Panc1 (cell line): ENCODE data around the gene HIPK2. TPM values are rescaled to one million over a fixed set of nuclear protein-coding genes. Genes with fewer than 3 reads are reported as not detected.

ENCODE experiments used
- ATAC-seq: fragments of 200-7000 bp; cut with Tn5 transposase; 2 replicates; pipeline ENCODE4 v1.9.1; 2020; ENCODE audit warnings: mild to moderate bottlenecking, moderate library complexity
- BruUV-seq: library from RNA; stranded (reverse); fragments of 400-500 nt; replicated peaks from 2 replicates; lab custom pipeline; 2021; lab: Mats Ljungman, UMichigan
- CTCF ChIA-PET: fragments of 300-600 bp; sonication (Branson Sonifier 250); formaldehyde crosslinking; loops from one replicate; lab custom pipeline; 2022; ENCODE audit warnings: antibody characterized with exemption; lab: Charles Lee
- POLR2A ChIA-PET: fragments of 300-600 bp; sonication (Branson Sonifier 250); formaldehyde crosslinking; loops from one replicate; lab custom pipeline; 2022; ENCODE audit warnings: antibody characterized with exemption; lab: Charles Lee
- DNase-seq: peaks from one replicate; pipeline ENCODE4 v3.0.0-alpha.2; 2010; ENCODE audit warnings: low read depth, low spot score
- H3K27ac ChIP-seq: 2 replicates; pipeline ENCODE4 v1.5.1; 2011; ENCODE audit warnings: mild to moderate bottlenecking, low read length, inconsistent platforms
- H3K27me3 ChIP-seq: fragments of 200-500 bp; sonication (Bioruptor generic); 2 replicates; pipeline ENCODE4 v1.6.0; 2014; ENCODE audit warnings: low read length, inconsistent platforms; ENCODE audit not compliant: control insufficient read depth, insufficient read depth
- H3K36me3 ChIP-seq: fragments of 200-500 bp; sonication (Bioruptor generic); 2 replicates; pipeline ENCODE4 v1.5.1; 2014; ENCODE audit warnings: inconsistent platforms, mild to moderate bottlenecking, low read length, moderate library complexity; ENCODE audit not compliant: control insufficient read depth, insufficient read depth
- H3K4me1 ChIP-seq: 2 replicates; pipeline ENCODE4 v1.5.1; 2011; ENCODE audit warnings: inconsistent platforms, mild to moderate bottlenecking, low read length, moderate library complexity; ENCODE audit not compliant: control insufficient read depth, insufficient read depth
- H3K4me3 ChIP-seq, 2 experiments: 2 replicates each; pipeline ENCODE4 v1.5.1; 2011 to 2012; ENCODE audit warnings: low read depth in 2 of 2, low read length in 2 of 2, mild to moderate bottlenecking in 2 of 2, inconsistent platforms in 1 of 2, moderate library complexity in 1 of 2
- H3K9me3 ChIP-seq: fragments of 200-500 bp; sonication (Bioruptor generic); 2 replicates; pipeline ENCODE4 v1.5.1; 2014; ENCODE audit warnings: low read depth, mild to moderate bottlenecking, inconsistent platforms, low read length, moderate library complexity; ENCODE audit not compliant: control insufficient read depth, insufficient read depth
- POLR2AphosphoS5 ChIP-seq: IDR thresholded peaks from 2 replicates; pipeline ENCODE4 v1.6.1; 2012; ENCODE audit warnings: mild to moderate bottlenecking, low read depth, low read length, moderate library complexity
- SIN3A ChIP-seq: IDR thresholded peaks from 2 replicates; pipeline ENCODE4 v1.6.1; 2012; ENCODE audit warnings: low read depth, mild to moderate bottlenecking, low read length, moderate library complexity, borderline replicate concordance; ENCODE audit not compliant: insufficient read depth
- TCF7L2 ChIP-seq: IDR thresholded peaks from 2 replicates; pipeline ENCODE4 v1.6.1; 2011; ENCODE audit warnings: mild to moderate bottlenecking, low read depth, low read length, inconsistent platforms
- in situ Hi-C: cut with HindIII; loops from 2 replicates; pipeline ENCODE4 v1.10.0; 2016; ENCODE audit warnings: low sequenced_read_pairs, low pct_unique_long_range_greater_than_20kb
- intact Hi-C: fragments of 100-400 bp; cut with micrococcal nuclease; formaldehyde crosslinking; loops from one replicate; pipeline ENCODE4 v1.10.0; 2022; ENCODE audit not compliant: unreplicated experiment
- total RNA-seq: library from RNA; stranded (reverse); gene quantifications from one replicate; pipeline ENCODE4 v1.2.1, GENCODE V29; 2021; ENCODE audit not compliant: unreplicated experiment
- TF ChIP-seq, protein P1 (sequence below), 2 experiments: IDR thresholded peaks; 2 replicates each; pipeline ENCODE4 v1.6.1; 2011 to 2012; ENCODE audit warnings: low read depth in 2 of 2, control low read depth in 1 of 2, low read length in 1 of 2, mild to moderate bottlenecking in 1 of 2, moderate library complexity in 1 of 2; ENCODE audit not compliant: insufficient read depth in 1 of 2
- TF ChIP-seq, protein P2 (sequence below): fragments of 450-650 bp; IDR thresholded peaks from 2 replicates; pipeline ENCODE4 v1.5.1; 2017; ENCODE audit warnings: mild to moderate bottlenecking

HIPK2 gene
- total RNA-seq, 1 experiment from 2014 or later = 34.1 TPM

DNA sequence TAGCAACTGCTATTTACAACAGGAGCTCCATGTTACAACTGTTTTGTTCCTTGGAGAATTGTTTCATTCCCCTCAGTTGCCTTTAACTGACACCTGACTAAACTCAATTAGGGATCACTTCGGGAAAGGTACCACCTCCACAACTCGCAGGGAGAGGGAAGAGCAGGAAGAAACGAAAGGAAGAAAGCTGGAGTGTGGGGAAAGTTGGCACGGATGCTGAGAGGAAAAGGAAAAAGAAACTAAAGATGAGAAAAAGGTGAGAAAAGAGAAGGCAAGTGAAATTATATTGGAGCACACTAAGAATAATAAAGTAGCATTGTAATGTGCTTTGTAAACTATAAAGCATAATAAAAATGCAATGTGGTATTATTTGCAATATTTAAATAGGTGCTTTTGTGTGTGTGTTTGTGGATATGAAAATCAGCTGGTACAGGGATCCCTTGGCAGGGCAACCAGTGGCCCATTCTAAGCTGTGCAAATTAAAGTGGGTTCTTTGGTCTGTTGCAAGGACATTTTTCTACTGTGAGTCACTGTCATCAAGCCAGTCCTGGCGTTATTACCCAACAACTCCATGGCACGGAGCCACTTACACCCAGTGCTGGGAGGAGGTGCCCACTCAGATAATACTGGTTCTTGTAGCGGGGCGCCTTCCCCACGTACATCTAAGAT lies 45.9 kb downstream of the HIPK2 start:
- BruUV-seq = no TSS peak
- Histone ChIP-seq H3K4me1 (peaks cover 33% of the 10 kb centered on the region), H3K9me3 (peaks cover 8% of the 10 kb centered on the region; the same call in 1 of the 2 replicates), H3K4me3 (peak overlapping the region; percentile 8 to 48), H3K36me3 (no peaks in the 10 kb centered on the region), H3K27me3 (no peaks in the 10 kb centered on the region), H3K27ac (peak overlapping the region; percentile 96)
- TF ChIP-seq, protein P1, sequence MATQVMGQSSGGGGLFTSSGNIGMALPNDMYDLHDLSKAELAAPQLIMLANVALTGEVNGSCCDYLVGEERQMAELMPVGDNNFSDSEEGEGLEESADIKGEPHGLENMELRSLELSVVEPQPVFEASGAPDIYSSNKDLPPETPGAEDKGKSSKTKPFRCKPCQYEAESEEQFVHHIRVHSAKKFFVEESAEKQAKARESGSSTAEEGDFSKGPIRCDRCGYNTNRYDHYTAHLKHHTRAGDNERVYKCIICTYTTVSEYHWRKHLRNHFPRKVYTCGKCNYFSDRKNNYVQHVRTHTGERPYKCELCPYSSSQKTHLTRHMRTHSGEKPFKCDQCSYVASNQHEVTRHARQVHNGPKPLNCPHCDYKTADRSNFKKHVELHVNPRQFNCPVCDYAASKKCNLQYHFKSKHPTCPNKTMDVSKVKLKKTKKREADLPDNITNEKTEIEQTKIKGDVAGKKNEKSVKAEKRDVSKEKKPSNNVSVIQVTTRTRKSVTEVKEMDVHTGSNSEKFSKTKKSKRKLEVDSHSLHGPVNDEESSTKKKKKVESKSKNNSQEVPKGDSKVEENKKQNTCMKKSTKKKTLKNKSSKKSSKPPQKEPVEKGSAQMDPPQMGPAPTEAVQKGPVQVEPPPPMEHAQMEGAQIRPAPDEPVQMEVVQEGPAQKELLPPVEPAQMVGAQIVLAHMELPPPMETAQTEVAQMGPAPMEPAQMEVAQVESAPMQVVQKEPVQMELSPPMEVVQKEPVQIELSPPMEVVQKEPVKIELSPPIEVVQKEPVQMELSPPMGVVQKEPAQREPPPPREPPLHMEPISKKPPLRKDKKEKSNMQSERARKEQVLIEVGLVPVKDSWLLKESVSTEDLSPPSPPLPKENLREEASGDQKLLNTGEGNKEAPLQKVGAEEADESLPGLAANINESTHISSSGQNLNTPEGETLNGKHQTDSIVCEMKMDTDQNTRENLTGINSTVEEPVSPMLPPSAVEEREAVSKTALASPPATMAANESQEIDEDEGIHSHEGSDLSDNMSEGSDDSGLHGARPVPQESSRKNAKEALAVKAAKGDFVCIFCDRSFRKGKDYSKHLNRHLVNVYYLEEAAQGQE (IDR thresholded peaks at IDR 0.05; ENCODE audit: insufficient read depth in 1 of 2, low read depth in 2 of 2, low read length in 1 of 2) = peak in 1 of 2 experiments; percentile 33; a peak in 1 of 4 replicates
- peak; percentile 71; the same call in 1 of the 2 replicates for TF ChIP-seq POLR2AphosphoS5
- TF ChIP-seq TCF7L2 = 0 out of 2 replicates have a peak, but pooled peaks have one; percentile 39
- TF ChIP-seq SIN3A = no peak
- TF ChIP-seq, protein P2, sequence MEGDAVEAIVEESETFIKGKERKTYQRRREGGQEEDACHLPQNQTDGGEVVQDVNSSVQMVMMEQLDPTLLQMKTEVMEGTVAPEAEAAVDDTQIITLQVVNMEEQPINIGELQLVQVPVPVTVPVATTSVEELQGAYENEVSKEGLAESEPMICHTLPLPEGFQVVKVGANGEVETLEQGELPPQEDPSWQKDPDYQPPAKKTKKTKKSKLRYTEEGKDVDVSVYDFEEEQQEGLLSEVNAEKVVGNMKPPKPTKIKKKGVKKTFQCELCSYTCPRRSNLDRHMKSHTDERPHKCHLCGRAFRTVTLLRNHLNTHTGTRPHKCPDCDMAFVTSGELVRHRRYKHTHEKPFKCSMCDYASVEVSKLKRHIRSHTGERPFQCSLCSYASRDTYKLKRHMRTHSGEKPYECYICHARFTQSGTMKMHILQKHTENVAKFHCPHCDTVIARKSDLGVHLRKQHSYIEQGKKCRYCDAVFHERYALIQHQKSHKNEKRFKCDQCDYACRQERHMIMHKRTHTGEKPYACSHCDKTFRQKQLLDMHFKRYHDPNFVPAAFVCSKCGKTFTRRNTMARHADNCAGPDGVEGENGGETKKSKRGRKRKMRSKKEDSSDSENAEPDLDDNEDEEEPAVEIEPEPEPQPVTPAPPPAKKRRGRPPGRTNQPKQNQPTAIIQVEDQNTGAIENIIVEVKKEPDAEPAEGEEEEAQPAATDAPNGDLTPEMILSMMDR = no peak
- intact Hi-C loops (no loop called here), in situ Hi-C loops (no loop called here)
- ATAC-seq (peak; percentile 95), DNase-seq (peak; percentile 87)
- POLR2A ChIA-PET = interaction anchor here (0.7 kb wide), 1 partner anchor 22 kb away, joined by 3 read pairs; no protein-coding TSS in a partner anchor
- CTCF ChIA-PET = no interaction called here

DNA sequence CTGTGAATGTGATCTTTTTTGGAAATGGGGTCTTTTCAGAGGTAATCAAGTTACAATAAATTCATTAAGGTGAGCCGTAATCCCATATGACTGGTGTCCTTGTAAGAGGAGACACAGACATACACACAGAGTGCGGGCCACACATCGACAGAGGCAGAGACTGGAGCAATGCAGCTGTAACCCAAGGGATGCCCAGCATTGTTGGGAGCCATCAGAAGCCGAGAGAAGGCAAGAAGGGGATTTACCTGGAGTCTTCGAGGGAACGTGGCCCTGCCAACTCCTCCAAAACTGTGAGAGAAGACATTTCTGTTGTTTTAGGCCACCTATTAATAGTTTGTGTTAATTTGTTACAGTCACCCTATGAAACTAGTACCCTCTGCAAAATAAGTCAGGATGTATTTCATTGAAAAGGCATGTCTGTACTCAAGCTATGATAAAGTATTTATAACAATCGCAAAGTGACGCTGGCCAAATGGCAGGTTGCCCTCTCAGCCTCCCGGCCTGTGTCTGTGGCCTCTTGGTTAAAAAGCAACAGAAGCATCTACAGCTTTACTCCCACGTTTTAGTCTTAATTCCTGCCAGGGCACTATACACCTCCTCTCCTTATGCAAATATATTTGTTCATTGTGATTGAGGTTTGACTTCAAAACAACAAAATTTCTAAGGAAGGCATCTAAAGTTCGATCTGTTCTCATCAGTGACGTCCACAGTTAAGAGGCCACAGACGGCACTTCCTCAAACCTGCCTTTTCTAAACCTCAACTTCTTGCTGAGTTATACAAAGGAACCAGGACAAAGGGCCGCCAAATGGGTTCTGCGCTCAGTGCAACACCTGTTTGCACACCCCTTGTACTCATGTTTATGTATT lies 46.8 kb downstream of the HIPK2 start:
- CTCF ChIA-PET = no interaction called here
- Histone ChIP-seq H3K36me3 (no peaks in the 10 kb centered on the region), H3K4me1 (peaks cover 39% of the 10 kb centered on the region), H3K27ac (peak overlapping the region; percentile 96), H3K27me3 (no peaks in the 10 kb centered on the region), H3K4me3 (peak overlapping the region in 1 of 2 experiments; percentile 48; a peak in 2 of 4 replicates), H3K9me3 (peaks cover 8% of the 10 kb centered on the region; the same call in 1 of the 2 replicates)
- no peak for DNase-seq
- POLR2A ChIA-PET = interaction anchor here (0.6 kb wide), 1 partner anchor 276 kb away, joined by 4 read pairs; no protein-coding TSS in a partner anchor
- TF ChIP-seq, protein P1 (IDR thresholded peaks at IDR 0.05; ENCODE audit: insufficient read depth in 1 of 2, low read depth in 2 of 2, low read length in 1 of 2) = no peak
- TF ChIP-seq TCF7L2 (no peak), SIN3A (no peak), POLR2AphosphoS5 (no peak)
- TF ChIP-seq, protein P2 = no peak
- no TSS peak for BruUV-seq
- 0 out of 2 replicates have a peak, but pooled peaks have one; percentile 13 for ATAC-seq
- in situ Hi-C loops = no loop called here
- intact Hi-C loops = no loop called here
